ENCODE results near the gene SRPK2.
A peak's percentile ranks its signal among the peaks of the same experiment; 100 is the strongest.

Gene SRPK2

DNA sequence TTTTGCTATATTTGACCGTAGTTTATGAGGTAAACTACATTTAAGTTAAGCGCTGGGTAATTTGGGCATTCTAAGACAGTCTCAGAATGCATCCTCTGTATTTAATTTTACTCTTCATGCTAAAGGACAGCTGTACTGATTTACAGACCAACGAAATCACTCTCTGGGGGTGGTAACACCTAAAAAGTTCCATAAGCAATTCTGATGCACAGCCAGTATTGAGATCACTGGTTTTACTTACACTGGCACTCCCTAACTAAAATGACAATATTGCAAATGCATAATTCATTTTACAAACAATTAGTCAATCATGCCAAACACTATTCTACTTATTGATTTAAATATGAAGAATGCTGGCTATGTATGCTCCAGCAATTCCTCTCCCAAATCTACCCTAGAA lies 102.3 kb downstream of the SRPK2 start:
- TF ChIP-seq, protein P1, sequence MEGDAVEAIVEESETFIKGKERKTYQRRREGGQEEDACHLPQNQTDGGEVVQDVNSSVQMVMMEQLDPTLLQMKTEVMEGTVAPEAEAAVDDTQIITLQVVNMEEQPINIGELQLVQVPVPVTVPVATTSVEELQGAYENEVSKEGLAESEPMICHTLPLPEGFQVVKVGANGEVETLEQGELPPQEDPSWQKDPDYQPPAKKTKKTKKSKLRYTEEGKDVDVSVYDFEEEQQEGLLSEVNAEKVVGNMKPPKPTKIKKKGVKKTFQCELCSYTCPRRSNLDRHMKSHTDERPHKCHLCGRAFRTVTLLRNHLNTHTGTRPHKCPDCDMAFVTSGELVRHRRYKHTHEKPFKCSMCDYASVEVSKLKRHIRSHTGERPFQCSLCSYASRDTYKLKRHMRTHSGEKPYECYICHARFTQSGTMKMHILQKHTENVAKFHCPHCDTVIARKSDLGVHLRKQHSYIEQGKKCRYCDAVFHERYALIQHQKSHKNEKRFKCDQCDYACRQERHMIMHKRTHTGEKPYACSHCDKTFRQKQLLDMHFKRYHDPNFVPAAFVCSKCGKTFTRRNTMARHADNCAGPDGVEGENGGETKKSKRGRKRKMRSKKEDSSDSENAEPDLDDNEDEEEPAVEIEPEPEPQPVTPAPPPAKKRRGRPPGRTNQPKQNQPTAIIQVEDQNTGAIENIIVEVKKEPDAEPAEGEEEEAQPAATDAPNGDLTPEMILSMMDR (IDR thresholded peaks at IDR 0.05; ENCODE audit: extremely low read depth, insufficient read depth, missing control alignments) = no peak
- in situ Hi-C loops (cut with MboI; ENCODE audit: low pct_unique_long_range_greater_than_20kb, low sequenced_read_pairs, unreplicated experiment) = no loop called here
- DNase-seq (ENCODE audit: low spot score) = no peak

GRCh38 chr7:105285118-105285874 lies 103.4 kb downstream of the SRPK2 start:
- in situ Hi-C loops (cut with MboI; ENCODE audit: low pct_unique_long_range_greater_than_20kb, low sequenced_read_pairs, unreplicated experiment) = no loop called here
- DNase-seq (ENCODE audit: low spot score) = no peak
- TF ChIP-seq, protein P1 (IDR thresholded peaks at IDR 0.05; ENCODE audit: extremely low read depth, insufficient read depth, missing control alignments) = no peak

DNA sequence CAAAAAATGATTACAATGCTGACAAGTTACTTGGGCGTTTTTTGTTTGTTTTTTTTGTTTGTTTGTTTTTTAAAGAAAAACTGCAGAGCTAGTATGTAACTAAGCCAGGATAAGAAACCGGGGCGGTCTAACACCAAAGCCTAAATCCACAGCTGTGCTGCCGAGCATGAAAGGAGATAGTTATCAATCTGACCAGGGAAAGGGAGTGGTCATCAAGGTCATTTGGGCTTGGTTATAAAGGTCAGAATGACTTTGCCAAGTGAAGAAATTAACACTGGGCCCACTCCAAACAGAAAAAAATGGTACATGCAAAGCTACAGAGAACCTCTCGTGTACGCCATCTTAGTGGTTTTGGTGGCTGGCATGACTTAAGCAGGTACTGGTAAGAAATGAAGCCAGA lies 104.7 kb downstream of the SRPK2 start:
- DNase-seq (ENCODE audit: low spot score) = no peak
- TF ChIP-seq, protein P1 (IDR thresholded peaks at IDR 0.05; ENCODE audit: extremely low read depth, insufficient read depth, missing control alignments) = no peak
- in situ Hi-C loops (cut with MboI; ENCODE audit: low pct_unique_long_range_greater_than_20kb, low sequenced_read_pairs, unreplicated experiment) = no loop called here

DNA sequence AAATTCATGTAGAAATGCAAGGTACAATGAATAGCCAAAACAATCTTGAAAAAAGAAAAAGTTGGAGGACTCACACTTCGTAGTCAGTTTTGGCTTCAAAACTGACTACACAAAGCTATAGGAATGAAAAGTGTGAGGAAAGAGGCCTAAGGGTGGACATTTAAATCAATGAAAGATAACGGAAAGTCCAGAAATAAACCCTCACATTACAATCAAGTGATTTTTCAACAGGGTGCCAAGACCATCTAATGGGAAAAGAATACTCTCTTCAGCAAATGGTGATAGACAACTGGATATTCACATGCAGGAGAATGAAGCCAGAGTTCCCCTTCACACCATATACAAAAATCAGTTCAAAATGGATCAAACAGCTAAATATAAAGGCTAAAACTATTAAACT lies 106.8 kb downstream of the SRPK2 start:
- TF ChIP-seq, protein P1 (IDR thresholded peaks at IDR 0.05; ENCODE audit: extremely low read depth, insufficient read depth, missing control alignments) = no peak
- in situ Hi-C loops (cut with MboI; ENCODE audit: low pct_unique_long_range_greater_than_20kb, low sequenced_read_pairs, unreplicated experiment) = no loop called here
- no peak for DNase-seq (ENCODE audit: low spot score)

GRCh38 chr7:105279688-105280007 lies 109.1 kb downstream of the SRPK2 start:
- in situ Hi-C loops (cut with MboI; ENCODE audit: low pct_unique_long_range_greater_than_20kb, low sequenced_read_pairs, unreplicated experiment) = no loop called here
- TF ChIP-seq, protein P1 (IDR thresholded peaks at IDR 0.05; ENCODE audit: extremely low read depth, insufficient read depth, missing control alignments) = no peak
- peak; percentile 53 for DNase-seq (ENCODE audit: low spot score)

- TF ChIP-seq, protein P1 (IDR thresholded peaks at IDR 0.05; ENCODE audit: extremely low read depth, insufficient read depth, missing control alignments) = no peak
- in situ Hi-C loops (cut with MboI; ENCODE audit: low pct_unique_long_range_greater_than_20kb, low sequenced_read_pairs, unreplicated experiment) = no loop called here
- DNase-seq (ENCODE audit: low spot score) = no peak
Measured at GRCh38 chr7:105278973-105279687, 109.6 kb downstream of the SRPK2 start.

Data from GM13977 (cell line).